HCT116 (cell line): Measurements from ENCODE around the gene CDK11A. TPM values are rescaled to one million over a fixed set of nuclear protein-coding genes. Genes with fewer than 3 reads are reported as not detected.

ENCODE experiments used
- ATAC-seq: fragments of 200-7000 bp; cut with Tn5 transposase; 2 replicates; pipeline ENCODE4 v1.9.1; 2020; ENCODE audit warnings: mild to moderate bottlenecking, moderate library complexity
- BruUV-seq: library from RNA; stranded (reverse); fragments of 400-500 nt; replicated peaks from 2 replicates; lab custom pipeline; 2021; lab: Mats Ljungman, UMichigan
- CTCF ChIA-PET: fragments of 300-600 bp; sonication (Branson Sonifier 250); formaldehyde crosslinking; loops from one replicate; lab custom pipeline; 2021; ENCODE audit warnings: antibody characterized with exemption; lab: Charles Lee
- POLR2A ChIA-PET: fragments of 300-600, 350-600 bp; sonication (Branson Sonifier 250); formaldehyde crosslinking; loops from one replicate; lab custom pipeline; 2021; ENCODE audit warnings: antibody characterized with exemption; lab: Charles Lee
- RAD21 ChIA-PET, 2 experiments: fragments of 300-600 bp; sonication (Branson Sonifier 250); formaldehyde crosslinking; loops; one replicate each; lab custom pipeline; 2023; ENCODE audit warnings: low total read pairs in 2 of 2; ENCODE audit not compliant: uncharacterized antibody in 2 of 2, unreplicated experiment in 2 of 2, low non-redundant PET in 1 of 2; lab: Charles Lee
- DNase-seq: peaks from one replicate; pipeline ENCODE4 v3.0.0-alpha.2; 2010; ENCODE audit warnings: low read depth, low spot score
- H2AFZ ChIP-seq: fragments of 200-600 bp; shearing (Covaris generic), sonication (generic); 2 replicates; pipeline ENCODE4 v1.6.1; 2017; ENCODE audit warnings: low read depth, mixed run types, mixed read lengths, antibody characterized with exemption, low read length; ENCODE audit not compliant: poor library complexity, severe bottlenecking
- H3K27ac ChIP-seq: 2 replicates; pipeline ENCODE4 v1.5.1; 2012; ENCODE audit warnings: low read depth, low read length
- H3K27me3 ChIP-seq: fragments of 200-600 bp; sonication (generic); 2 replicates; pipeline ENCODE4 v1.6.1; 2016; ENCODE audit warnings: mixed run types, low read length, mixed read lengths; ENCODE audit not compliant: insufficient read depth
- H3K36me3 ChIP-seq, 2 experiments: fragments of 200-500 bp in 1 of 2; fragments of 200-600 bp in 1 of 2; sonication (Bioruptor generic) in 1 of 2; sonication (generic) in 1 of 2; 2 replicates each; pipeline versions ENCODE4 v1.5.1 to v1.6.1; 2014 to 2016; ENCODE audit warnings: low read length in 2 of 2, inconsistent platforms in 1 of 2, mixed read lengths in 1 of 2, mixed run types in 1 of 2; ENCODE audit not compliant: insufficient read depth in 2 of 2, control insufficient read depth in 1 of 2
- H3K4me1 ChIP-seq, 2 experiments: fragments of 200-600 bp in 1 of 2; sonication (generic) in 1 of 2; 2 replicates each; pipeline versions ENCODE4 v1.5.1 to v1.6.1; 2012 to 2017; ENCODE audit warnings: low read length in 2 of 2, inconsistent platforms in 1 of 2, mild to moderate bottlenecking in 1 of 2, mixed read lengths in 1 of 2, mixed run types in 1 of 2, moderate library complexity in 1 of 2; ENCODE audit not compliant: insufficient read depth in 2 of 2, control insufficient read depth in 1 of 2
- H3K4me2 ChIP-seq: fragments of 200-600 bp; sonication (generic); 2 replicates; pipeline ENCODE4 v1.6.1; 2017; ENCODE audit warnings: mixed run types, low read length, mixed read lengths
- H3K4me3 ChIP-seq, 2 experiments: fragments of 200-600 bp in 1 of 2; sonication (generic) in 1 of 2; replicated peaks in 1 of 2; 2 replicates each; pipeline ENCODE4 v1.5.1; 2011 to 2016; ENCODE audit warnings: low read length in 2 of 2, control low read depth in 1 of 2, low read depth in 1 of 2, mild to moderate bottlenecking in 1 of 2, mixed read lengths in 1 of 2, mixed run types in 1 of 2
- H3K79me2 ChIP-seq: fragments of 200-600 bp; sonication (generic); 2 replicates; pipeline ENCODE4 v1.6.1; 2017; ENCODE audit warnings: mild to moderate bottlenecking, mixed run types, low read length, moderate library complexity, mixed read lengths; ENCODE audit not compliant: insufficient read depth
- H3K9ac ChIP-seq: fragments of 200-600 bp; sonication (generic); 2 replicates; pipeline ENCODE4 v1.6.1; 2016; ENCODE audit warnings: low read length, mixed read lengths
- H3K9me2 ChIP-seq: fragments of 200-600 bp; sonication (generic), shearing (Covaris generic); 2 replicates; pipeline ENCODE4 v1.6.1; 2017; ENCODE audit warnings: mixed run types, mild to moderate bottlenecking, moderate library complexity; ENCODE audit not compliant: insufficient read depth
- H3K9me3 ChIP-seq, 2 experiments: fragments of 200-500 bp in 1 of 2; fragments of 200-600 bp in 1 of 2; sonication (Bioruptor generic) in 1 of 2; sonication (generic) in 1 of 2; 2 replicates each; pipeline ENCODE4 v1.6.1; 2014 to 2017; ENCODE audit warnings: low read length in 2 of 2, mixed read lengths in 2 of 2, inconsistent platforms in 1 of 2, low read depth in 1 of 2, mild to moderate bottlenecking in 1 of 2, mixed run types in 1 of 2, moderate library complexity in 1 of 2; ENCODE audit not compliant: control insufficient read depth in 1 of 2, insufficient read depth in 1 of 2
- H4K20me1 ChIP-seq: fragments of 200-600 bp; sonication (generic), shearing (Covaris generic); 2 replicates; pipeline ENCODE4 v1.6.1; 2017; ENCODE audit warnings: mixed run types, mild to moderate bottlenecking, moderate library complexity; ENCODE audit not compliant: insufficient read depth
- CBX3 ChIP-seq: IDR thresholded peaks from 2 replicates; pipeline ENCODE4 v1.6.1; 2012; ENCODE audit warnings: low read depth
- CEBPB ChIP-seq: IDR thresholded peaks from 2 replicates; pipeline ENCODE4 v1.6.1; 2012; ENCODE audit warnings: low read depth
- EGR1 ChIP-seq: IDR thresholded peaks from 2 replicates; pipeline ENCODE4 v1.6.1; 2012; ENCODE audit warnings: low read depth
- EZH2phosphoT487 ChIP-seq: fragments of 200-600 bp; IDR thresholded peaks from 2 replicates; pipeline ENCODE4 v1.6.1; 2018; ENCODE audit warnings: antibody characterized with exemption, borderline replicate concordance
- JUND ChIP-seq: IDR thresholded peaks from 2 replicates; pipeline ENCODE4 v1.6.1; 2012
- POLR2A ChIP-seq: IDR thresholded peaks from 2 replicates; pipeline ENCODE4 v1.7.0; 2011; ENCODE audit warnings: borderline replicate concordance; ENCODE audit not compliant: insufficient read depth, insufficient read length; ENCODE audit errors: extremely low read depth
- SIN3A ChIP-seq: IDR thresholded peaks from 2 replicates; pipeline ENCODE4 v1.6.1; 2012; ENCODE audit warnings: low read depth
- YY1 ChIP-seq: IDR thresholded peaks from 2 replicates; pipeline ENCODE4 v1.6.1; 2011; ENCODE audit warnings: low read length, low read depth, moderate library complexity, mild to moderate bottlenecking; ENCODE audit not compliant: insufficient replicate concordance; ENCODE audit errors: extremely low read depth
- intact Hi-C: fragments of 100-400 bp; cut with micrococcal nuclease; formaldehyde crosslinking; loops from 2 replicates; pipeline ENCODE4 v1.10.0; 2022
- total RNA-seq: library from RNA; stranded (reverse); gene quantifications from one replicate; pipeline ENCODE4 v1.2.1, GENCODE V29; 2021; ENCODE audit not compliant: unreplicated experiment
- TF ChIP-seq, protein P1 (sequence below), 3 experiments: fragments of 200-600 bp in 1 of 3; sonication (generic) in 1 of 3; IDR thresholded peaks in 2 of 3; conservative IDR thresholded peaks in 1 of 3; 2 replicates each; pipeline ENCODE4 v1.5.1; 2012 to 2017; ENCODE audit warnings: low read depth in 2 of 3, low read length in 2 of 3, antibody characterized with exemption in 1 of 3, borderline replicate concordance in 1 of 3, control low read depth in 1 of 3, mild to moderate bottlenecking in 1 of 3, mixed read lengths in 1 of 3, mixed run types in 1 of 3, moderate library complexity in 1 of 3; ENCODE audit not compliant: insufficient read depth in 1 of 3
- TF ChIP-seq, protein P2 (sequence below): IDR thresholded peaks from 2 replicates; pipeline ENCODE4 v1.6.1; 2011; ENCODE audit warnings: mild to moderate bottlenecking, low read length, moderate library complexity; ENCODE audit not compliant: insufficient replicate concordance; ENCODE audit errors: extremely low read depth
- TF ChIP-seq, protein P3 (sequence below): IDR thresholded peaks from 2 replicates; pipeline ENCODE4 v1.6.1; 2012
- TF ChIP-seq, protein P4 (sequence below): IDR thresholded peaks from 2 replicates; pipeline ENCODE4 v1.6.1; 2012; ENCODE audit warnings: low read depth

Gene CDK11A
- total RNA-seq, 1 experiment from 2014 or later = 61.0 TPM

DNA sequence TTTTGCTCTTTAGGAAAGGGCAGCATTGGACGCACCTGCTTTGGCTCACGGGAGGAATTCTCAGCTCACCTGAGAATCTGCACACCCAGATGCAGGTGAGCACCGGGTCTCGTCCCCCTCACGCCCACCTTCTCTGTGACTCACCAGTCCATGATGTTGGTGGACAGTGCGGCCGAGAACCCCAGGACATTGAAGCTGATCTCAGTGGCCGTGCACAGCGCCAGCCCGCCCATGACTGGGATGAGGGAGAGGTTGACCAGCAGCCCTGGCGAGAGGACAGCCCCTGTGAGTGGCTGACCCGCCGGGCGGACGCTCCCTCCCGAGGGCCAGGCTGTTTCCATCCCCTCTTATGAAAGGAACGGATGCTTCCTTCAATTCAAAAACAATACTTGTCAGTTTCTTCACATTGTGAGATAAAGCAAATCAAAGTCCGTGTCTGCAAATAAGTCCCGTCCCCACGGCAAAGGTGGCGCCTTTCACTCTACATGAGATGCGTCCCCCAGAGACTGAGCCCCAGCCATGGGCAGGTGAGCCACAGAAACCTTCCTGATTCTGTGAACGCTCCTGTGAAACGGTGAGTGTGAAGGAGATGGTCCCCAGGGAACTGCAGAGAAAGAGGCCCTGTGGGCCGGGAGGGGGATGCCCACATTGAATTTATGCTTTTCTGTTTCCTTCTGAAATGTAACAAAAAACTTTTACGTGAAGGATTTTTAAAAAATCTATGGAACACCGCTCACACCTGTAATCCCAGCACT is 52.6 kb downstream of the CDK11A start:
- no peak overlapping the region for H3K4me2 ChIP-seq
- no peak overlapping the region for H3K4me3 ChIP-seq
- TF ChIP-seq SIN3A (no peak), EZH2phosphoT487 (no peak), YY1 (no peak), CBX3 (no peak), POLR2A (no peak), EGR1 (no peak), CEBPB (no peak), JUND (no peak)
- TF ChIP-seq, protein P1, sequence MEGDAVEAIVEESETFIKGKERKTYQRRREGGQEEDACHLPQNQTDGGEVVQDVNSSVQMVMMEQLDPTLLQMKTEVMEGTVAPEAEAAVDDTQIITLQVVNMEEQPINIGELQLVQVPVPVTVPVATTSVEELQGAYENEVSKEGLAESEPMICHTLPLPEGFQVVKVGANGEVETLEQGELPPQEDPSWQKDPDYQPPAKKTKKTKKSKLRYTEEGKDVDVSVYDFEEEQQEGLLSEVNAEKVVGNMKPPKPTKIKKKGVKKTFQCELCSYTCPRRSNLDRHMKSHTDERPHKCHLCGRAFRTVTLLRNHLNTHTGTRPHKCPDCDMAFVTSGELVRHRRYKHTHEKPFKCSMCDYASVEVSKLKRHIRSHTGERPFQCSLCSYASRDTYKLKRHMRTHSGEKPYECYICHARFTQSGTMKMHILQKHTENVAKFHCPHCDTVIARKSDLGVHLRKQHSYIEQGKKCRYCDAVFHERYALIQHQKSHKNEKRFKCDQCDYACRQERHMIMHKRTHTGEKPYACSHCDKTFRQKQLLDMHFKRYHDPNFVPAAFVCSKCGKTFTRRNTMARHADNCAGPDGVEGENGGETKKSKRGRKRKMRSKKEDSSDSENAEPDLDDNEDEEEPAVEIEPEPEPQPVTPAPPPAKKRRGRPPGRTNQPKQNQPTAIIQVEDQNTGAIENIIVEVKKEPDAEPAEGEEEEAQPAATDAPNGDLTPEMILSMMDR (IDR thresholded peaks at IDR 0.05 in 2 of 3, conservative IDR thresholded peaks at IDR 0.05 in 1 of 3; ENCODE audit: borderline replicate concordance in 1 of 3, insufficient read depth in 1 of 3, low read depth in 2 of 3, low read length in 2 of 3) = no peak
- TF ChIP-seq, protein P2, sequence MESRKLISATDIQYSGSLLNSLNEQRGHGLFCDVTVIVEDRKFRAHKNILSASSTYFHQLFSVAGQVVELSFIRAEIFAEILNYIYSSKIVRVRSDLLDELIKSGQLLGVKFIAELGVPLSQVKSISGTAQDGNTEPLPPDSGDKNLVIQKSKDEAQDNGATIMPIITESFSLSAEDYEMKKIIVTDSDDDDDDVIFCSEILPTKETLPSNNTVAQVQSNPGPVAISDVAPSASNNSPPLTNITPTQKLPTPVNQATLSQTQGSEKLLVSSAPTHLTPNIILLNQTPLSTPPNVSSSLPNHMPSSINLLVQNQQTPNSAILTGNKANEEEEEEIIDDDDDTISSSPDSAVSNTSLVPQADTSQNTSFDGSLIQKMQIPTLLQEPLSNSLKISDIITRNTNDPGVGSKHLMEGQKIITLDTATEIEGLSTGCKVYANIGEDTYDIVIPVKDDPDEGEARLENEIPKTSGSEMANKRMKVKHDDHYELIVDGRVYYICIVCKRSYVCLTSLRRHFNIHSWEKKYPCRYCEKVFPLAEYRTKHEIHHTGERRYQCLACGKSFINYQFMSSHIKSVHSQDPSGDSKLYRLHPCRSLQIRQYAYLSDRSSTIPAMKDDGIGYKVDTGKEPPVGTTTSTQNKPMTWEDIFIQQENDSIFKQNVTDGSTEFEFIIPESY = no peak
- TF ChIP-seq, protein P3, sequence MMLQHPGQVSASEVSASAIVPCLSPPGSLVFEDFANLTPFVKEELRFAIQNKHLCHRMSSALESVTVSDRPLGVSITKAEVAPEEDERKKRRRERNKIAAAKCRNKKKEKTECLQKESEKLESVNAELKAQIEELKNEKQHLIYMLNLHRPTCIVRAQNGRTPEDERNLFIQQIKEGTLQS = no peak
- TF ChIP-seq, protein P4, sequence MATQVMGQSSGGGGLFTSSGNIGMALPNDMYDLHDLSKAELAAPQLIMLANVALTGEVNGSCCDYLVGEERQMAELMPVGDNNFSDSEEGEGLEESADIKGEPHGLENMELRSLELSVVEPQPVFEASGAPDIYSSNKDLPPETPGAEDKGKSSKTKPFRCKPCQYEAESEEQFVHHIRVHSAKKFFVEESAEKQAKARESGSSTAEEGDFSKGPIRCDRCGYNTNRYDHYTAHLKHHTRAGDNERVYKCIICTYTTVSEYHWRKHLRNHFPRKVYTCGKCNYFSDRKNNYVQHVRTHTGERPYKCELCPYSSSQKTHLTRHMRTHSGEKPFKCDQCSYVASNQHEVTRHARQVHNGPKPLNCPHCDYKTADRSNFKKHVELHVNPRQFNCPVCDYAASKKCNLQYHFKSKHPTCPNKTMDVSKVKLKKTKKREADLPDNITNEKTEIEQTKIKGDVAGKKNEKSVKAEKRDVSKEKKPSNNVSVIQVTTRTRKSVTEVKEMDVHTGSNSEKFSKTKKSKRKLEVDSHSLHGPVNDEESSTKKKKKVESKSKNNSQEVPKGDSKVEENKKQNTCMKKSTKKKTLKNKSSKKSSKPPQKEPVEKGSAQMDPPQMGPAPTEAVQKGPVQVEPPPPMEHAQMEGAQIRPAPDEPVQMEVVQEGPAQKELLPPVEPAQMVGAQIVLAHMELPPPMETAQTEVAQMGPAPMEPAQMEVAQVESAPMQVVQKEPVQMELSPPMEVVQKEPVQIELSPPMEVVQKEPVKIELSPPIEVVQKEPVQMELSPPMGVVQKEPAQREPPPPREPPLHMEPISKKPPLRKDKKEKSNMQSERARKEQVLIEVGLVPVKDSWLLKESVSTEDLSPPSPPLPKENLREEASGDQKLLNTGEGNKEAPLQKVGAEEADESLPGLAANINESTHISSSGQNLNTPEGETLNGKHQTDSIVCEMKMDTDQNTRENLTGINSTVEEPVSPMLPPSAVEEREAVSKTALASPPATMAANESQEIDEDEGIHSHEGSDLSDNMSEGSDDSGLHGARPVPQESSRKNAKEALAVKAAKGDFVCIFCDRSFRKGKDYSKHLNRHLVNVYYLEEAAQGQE = no peak
- RAD21 ChIA-PET = no interaction called here
- H3K9me3 ChIP-seq = no peaks in the 10 kb centered on the region
- H3K36me3 ChIP-seq = no peaks in the 10 kb centered on the region; a peak in 1 of 4 replicates
- H3K9me2 ChIP-seq = no peaks in the 10 kb centered on the region
- no peak for DNase-seq
- CTCF ChIA-PET = no interaction called here
- H2AFZ ChIP-seq = no peak overlapping the region
- no peaks in the 10 kb centered on the region for H4K20me1 ChIP-seq
- H3K79me2 ChIP-seq = no peaks in the 10 kb centered on the region
- H3K27ac ChIP-seq = no peak overlapping the region
- no peak overlapping the region for H3K9ac ChIP-seq
- intact Hi-C loops = no loop called here
- ATAC-seq = no peak
- no peaks in the 10 kb centered on the region for H3K4me1 ChIP-seq
- POLR2A ChIA-PET = no interaction called here
- no peaks in the 10 kb centered on the region for H3K27me3 ChIP-seq
- no TSS peak for BruUV-seq
